Measurements from ENCODE around the gene STXBP6.
A peak's percentile ranks its signal among the peaks of the same experiment; 100 is the strongest.

STXBP6 gene

GRCh38 chr14:25049093-25049567, 817 bp downstream of the STXBP6 start:
- ChIA-PET POLR2A (no interaction called here), CTCF (interaction anchor here (1.3 to 2.5 kb wide), 2 partner anchors 83 to 242 kb away, joined by 4 to 10 read pairs; no protein-coding TSS in a partner anchor)
- Histone ChIP-seq H3K9me3 (ENCODE audit: control insufficient read depth, insufficient read depth, low read depth, low read length) (no peaks in the 10 kb centered on the region), H3K4me3 (ENCODE audit: low read depth, low read length) (peak overlapping the region; percentile 49), H3K27ac (ENCODE audit: extremely low read depth, low read depth, low read length) (peak overlapping the region; percentile 76; the same call in 1 of the 2 replicates), H3K36me3 (ENCODE audit: control insufficient read depth in 2 of 2, insufficient read depth in 1 of 2, low read length in 2 of 2) (no peaks in the 10 kb centered on the region), H3K4me1 (ENCODE audit: control insufficient read depth, insufficient read depth, low read length) (peaks cover 16% of the 10 kb centered on the region)
- TF ChIP-seq, protein P1, sequence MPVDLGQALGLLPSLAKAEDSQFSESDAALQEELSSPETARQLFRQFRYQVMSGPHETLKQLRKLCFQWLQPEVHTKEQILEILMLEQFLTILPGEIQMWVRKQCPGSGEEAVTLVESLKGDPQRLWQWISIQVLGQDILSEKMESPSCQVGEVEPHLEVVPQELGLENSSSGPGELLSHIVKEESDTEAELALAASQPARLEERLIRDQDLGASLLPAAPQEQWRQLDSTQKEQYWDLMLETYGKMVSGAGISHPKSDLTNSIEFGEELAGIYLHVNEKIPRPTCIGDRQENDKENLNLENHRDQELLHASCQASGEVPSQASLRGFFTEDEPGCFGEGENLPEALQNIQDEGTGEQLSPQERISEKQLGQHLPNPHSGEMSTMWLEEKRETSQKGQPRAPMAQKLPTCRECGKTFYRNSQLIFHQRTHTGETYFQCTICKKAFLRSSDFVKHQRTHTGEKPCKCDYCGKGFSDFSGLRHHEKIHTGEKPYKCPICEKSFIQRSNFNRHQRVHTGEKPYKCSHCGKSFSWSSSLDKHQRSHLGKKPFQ (tag by site-specific recombination; IDR thresholded peaks at IDR 0.05) = no peak
- no peak for TF ChIP-seq ZNF521 (tag by site-specific recombination; IDR thresholded peaks at IDR 0.05)

- Histone ChIP-seq H3K27ac (ENCODE audit: extremely low read depth, low read depth, low read length) (peak overlapping the region; percentile 76; the same call in 1 of the 2 replicates), H3K4me1 (ENCODE audit: control insufficient read depth, insufficient read depth, low read length) (peaks cover 16% of the 10 kb centered on the region), H3K9me3 (ENCODE audit: control insufficient read depth, insufficient read depth, low read depth, low read length) (no peaks in the 10 kb centered on the region), H3K36me3 (ENCODE audit: control insufficient read depth in 2 of 2, insufficient read depth in 1 of 2, low read length in 2 of 2) (no peaks in the 10 kb centered on the region), H3K4me3 (ENCODE audit: low read depth, low read length) (no peak overlapping the region)
- POLR2A ChIA-PET = no interaction called here
- TF ChIP-seq ZBTB1 (tag by site-specific recombination; IDR thresholded peaks at IDR 0.05) (no peak), ZNF324 (tag by site-specific recombination; IDR thresholded peaks at IDR 0.05) (no peak), ZNF623 (tag by site-specific recombination; IDR thresholded peaks at IDR 0.05) (peak; percentile 19; the same call in 1 of the 2 replicates), MEIS1 (CRISPR knock-in tag; IDR thresholded peaks at IDR 0.05; ENCODE audit: borderline replicate concordance) (no peak), PRDM6 (tag by site-specific recombination; IDR thresholded peaks at IDR 0.05) (no peak), ZNF670 (tag by site-specific recombination; IDR thresholded peaks at IDR 0.05; ENCODE audit: low read depth) (no peak), ZNF2 (tag by site-specific recombination; IDR thresholded peaks at IDR 0.05) (no peak), ZNF596 (tag by site-specific recombination; IDR thresholded peaks at IDR 0.05) (no peak), INSM2 (tag by site-specific recombination; IDR thresholded peaks at IDR 0.05) (no peak), ZNF335 (tag by site-specific recombination; conservative IDR thresholded peaks at IDR 0.05) (0 out of 2 replicates have a peak, but pooled peaks have one; percentile 40), ZNF561 (tag by site-specific recombination; IDR thresholded peaks at IDR 0.05; ENCODE audit: borderline replicate concordance) (no peak), TRIM28 (IDR thresholded peaks at IDR 0.05; ENCODE audit: borderline replicate concordance, low read length) (0 out of 2 replicates have a peak, but pooled peaks have one; percentile 14)
- TF ChIP-seq, protein P2, sequence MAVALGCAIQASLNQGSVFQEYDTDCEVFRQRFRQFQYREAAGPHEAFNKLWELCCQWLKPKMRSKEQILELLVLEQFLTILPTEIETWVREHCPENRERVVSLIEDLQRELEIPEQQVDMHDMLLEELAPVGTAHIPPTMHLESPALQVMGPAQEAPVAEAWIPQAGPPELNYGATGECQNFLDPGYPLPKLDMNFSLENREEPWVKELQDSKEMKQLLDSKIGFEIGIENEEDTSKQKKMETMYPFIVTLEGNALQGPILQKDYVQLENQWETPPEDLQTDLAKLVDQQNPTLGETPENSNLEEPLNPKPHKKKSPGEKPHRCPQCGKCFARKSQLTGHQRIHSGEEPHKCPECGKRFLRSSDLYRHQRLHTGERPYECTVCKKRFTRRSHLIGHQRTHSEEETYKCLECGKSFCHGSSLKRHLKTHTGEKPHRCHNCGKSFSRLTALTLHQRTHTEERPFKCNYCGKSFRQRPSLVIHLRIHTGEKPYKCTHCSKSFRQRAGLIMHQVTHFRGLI (tag by site-specific recombination; IDR thresholded peaks at IDR 0.05) = no peak
- TF ChIP-seq, protein P3, sequence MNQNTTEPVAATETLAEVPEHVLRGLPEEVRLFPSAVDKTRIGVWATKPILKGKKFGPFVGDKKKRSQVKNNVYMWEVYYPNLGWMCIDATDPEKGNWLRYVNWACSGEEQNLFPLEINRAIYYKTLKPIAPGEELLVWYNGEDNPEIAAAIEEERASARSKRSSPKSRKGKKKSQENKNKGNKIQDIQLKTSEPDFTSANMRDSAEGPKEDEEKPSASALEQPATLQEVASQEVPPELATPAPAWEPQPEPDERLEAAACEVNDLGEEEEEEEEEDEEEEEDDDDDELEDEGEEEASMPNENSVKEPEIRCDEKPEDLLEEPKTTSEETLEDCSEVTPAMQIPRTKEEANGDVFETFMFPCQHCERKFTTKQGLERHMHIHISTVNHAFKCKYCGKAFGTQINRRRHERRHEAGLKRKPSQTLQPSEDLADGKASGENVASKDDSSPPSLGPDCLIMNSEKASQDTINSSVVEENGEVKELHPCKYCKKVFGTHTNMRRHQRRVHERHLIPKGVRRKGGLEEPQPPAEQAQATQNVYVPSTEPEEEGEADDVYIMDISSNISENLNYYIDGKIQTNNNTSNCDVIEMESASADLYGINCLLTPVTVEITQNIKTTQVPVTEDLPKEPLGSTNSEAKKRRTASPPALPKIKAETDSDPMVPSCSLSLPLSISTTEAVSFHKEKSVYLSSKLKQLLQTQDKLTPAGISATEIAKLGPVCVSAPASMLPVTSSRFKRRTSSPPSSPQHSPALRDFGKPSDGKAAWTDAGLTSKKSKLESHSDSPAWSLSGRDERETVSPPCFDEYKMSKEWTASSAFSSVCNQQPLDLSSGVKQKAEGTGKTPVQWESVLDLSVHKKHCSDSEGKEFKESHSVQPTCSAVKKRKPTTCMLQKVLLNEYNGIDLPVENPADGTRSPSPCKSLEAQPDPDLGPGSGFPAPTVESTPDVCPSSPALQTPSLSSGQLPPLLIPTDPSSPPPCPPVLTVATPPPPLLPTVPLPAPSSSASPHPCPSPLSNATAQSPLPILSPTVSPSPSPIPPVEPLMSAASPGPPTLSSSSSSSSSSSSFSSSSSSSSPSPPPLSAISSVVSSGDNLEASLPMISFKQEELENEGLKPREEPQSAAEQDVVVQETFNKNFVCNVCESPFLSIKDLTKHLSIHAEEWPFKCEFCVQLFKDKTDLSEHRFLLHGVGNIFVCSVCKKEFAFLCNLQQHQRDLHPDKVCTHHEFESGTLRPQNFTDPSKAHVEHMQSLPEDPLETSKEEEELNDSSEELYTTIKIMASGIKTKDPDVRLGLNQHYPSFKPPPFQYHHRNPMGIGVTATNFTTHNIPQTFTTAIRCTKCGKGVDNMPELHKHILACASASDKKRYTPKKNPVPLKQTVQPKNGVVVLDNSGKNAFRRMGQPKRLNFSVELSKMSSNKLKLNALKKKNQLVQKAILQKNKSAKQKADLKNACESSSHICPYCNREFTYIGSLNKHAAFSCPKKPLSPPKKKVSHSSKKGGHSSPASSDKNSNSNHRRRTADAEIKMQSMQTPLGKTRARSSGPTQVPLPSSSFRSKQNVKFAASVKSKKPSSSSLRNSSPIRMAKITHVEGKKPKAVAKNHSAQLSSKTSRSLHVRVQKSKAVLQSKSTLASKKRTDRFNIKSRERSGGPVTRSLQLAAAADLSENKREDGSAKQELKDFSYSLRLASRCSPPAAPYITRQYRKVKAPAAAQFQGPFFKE (tag by site-specific recombination; IDR thresholded peaks at IDR 0.05; ENCODE audit: borderline replicate concordance) = no peak
- CTCF ChIA-PET = interaction anchor here (1.3 to 2.5 kb wide), 2 partner anchors 84 to 242 kb away, joined by 4 to 10 read pairs; no protein-coding TSS in a partner anchor
These were observed 1.6 kb downstream of the STXBP6 start for GRCh38 chr14:25048170-25049016.

All from HEK293 (cell line).